GM18907 (cell line): ENCODE data around the gene FOXO1.

Experiments
- ATAC-seq: cut with Tn5 transposase; IDR thresholded peaks from one replicate; pipeline ENCODE4 v1.9.1; 2021; ENCODE audit warnings: mild to moderate bottlenecking, moderate library complexity; ENCODE audit not compliant: unreplicated experiment

Gene FOXO1

GRCh38 chr13:40640202-40640601 is 26.2 kb downstream of the FOXO1 start:
- ATAC-seq, result no peak

- no peak for ATAC-seq
Measured at GRCh38 chr13:40639221-40639681, 27.2 kb downstream of the FOXO1 start.

DNA sequence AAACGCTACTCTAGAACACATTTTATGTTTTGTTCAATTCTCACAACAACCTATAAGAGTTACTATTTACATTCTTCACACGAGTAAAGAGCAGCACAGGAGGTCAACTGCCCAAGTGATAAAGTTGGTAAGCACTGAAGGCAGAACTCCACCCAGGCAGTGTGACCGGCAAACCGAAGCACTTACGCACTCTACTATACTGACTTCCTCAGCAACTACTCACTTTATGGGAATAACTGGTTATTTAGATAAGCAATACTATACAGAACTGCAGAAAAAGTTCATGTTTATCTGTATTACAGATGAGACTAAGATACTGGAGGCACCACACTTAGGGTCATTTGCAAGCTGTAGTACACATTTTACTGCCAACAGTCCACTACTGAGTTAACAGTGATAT is 28.8 kb downstream of the FOXO1 start:
- peak; percentile 32 for ATAC-seq

- no peak for ATAC-seq
Measured at GRCh38 chr13:40635315-40635995, 31.0 kb downstream of the FOXO1 start.

DNA sequence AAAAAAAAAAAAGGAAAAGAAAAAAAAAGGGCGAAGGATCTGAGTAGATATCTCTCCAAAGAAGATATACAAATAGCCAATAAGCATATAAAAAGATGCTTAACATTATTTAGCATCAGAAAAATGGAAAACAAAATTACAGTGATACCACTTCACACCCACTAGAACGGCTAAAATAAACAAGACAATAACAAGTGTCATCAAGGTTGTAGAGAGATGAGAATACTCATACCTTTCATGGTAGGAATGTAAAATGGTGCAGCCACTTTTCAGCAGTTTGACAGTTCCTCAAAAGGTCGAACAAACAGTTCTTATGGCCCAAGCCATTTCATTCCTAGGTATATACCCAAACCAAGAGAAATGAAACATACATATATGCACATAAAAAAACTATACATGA is 33.5 kb downstream of the FOXO1 start:
- no peak for ATAC-seq

DNA sequence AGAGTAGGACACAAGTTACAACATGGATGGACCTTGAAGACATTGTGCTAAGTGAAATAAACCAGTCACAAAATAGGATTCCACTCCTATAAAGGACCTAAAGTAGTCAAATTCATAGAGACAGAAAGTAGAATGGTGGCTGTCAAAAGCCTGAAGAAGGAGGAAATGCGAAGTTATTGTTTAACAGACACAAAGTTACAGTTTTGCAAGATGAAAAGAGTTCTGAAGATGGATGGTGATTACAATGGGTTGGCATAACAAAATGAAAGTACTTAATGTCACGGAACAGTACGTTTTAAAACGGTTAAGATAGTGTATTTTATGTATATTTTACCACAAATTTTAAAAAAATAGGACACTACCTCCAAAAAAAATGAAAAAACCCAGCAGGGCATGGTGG is 34.8 kb downstream of the FOXO1 start:
- ATAC-seq, result peak; percentile 45

- ATAC-seq, result peak; percentile 74
Measured at GRCh38 chr13:40629678-40630384, 36.6 kb downstream of the FOXO1 start.

GRCh38 chr13:40626977-40627376 is 39.5 kb downstream of the FOXO1 start:
- ATAC-seq, result no peak

DNA sequence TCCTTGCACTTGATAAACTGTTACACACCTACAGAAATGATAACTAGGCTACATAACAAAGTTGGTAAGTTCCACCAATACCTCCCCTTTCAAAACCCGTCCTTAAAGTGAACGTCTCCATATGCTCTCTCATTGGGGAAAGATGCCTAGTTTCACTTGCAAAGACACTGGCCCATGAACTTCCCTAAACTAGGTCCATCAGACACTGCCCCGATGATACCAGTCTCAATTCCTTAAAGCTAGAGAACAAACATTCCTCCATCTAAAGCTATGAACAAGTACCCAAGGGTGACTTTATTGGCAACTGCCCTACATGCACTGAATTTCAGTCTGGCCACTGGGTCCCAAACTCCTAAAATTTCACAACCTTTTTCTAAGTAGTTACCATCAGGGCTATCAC is 39.9 kb downstream of the FOXO1 start:
- no peak for ATAC-seq

GRCh38 chr13:40624986-40625385 is 41.5 kb downstream of the FOXO1 start:
- ATAC-seq, result no peak

DNA sequence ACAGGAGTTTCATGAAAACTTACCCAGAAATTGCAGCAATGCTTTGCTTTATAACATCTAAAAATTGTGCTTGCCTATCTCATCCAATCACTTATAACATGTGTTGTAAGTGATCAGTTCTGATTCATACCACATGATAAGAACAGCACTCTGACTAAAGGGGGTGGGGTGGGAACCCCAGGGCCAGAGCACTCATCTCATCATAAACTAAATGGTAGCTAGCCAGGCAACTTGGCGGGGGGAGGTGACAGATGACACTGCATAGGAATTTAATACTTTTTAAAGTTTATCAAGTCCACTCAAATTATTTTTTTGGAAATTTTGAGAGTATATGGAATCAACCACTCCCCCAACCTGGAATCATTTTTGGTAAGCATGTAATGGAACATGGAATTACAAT is 42.1 kb downstream of the FOXO1 start:
- ATAC-seq, result no peak

DNA sequence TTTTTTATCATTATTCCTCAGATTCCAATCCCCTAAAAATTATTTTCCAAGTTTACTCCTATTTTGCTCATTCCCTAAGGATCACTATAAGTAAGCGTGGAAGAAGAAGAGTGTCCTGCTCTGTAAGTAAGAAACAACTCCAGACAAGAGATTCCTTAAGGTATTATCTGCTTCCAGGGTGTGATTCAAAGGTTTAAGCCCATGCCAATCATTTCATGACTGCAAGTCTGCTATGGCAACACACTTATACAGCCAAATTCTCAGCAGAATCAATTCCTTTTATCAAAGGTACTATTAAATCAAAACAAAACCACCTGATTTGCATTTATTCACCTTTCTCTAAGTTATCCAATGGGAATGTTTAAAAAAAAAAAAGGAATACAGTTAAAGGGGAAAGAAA is 43.7 kb downstream of the FOXO1 start:
- no peak for ATAC-seq

DNA sequence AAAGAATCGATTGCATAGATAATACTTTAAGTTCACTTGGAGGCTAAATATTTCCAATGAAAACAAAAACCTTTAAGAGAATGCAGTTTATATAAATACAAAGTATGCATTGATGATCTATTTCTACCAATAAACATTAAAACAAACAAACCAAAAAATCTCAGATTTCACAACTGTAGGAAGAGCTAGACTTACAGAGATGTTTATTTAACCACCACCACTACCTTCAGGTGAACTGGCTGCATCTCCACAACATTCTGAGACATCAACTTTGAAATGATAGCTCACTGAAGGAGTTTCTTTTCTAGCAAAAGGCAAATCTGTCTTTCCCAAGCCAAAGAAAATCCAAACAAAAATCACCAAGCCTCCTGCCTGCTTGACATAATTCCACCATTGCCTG is 44.2 kb downstream of the FOXO1 start:
- no peak for ATAC-seq

DNA sequence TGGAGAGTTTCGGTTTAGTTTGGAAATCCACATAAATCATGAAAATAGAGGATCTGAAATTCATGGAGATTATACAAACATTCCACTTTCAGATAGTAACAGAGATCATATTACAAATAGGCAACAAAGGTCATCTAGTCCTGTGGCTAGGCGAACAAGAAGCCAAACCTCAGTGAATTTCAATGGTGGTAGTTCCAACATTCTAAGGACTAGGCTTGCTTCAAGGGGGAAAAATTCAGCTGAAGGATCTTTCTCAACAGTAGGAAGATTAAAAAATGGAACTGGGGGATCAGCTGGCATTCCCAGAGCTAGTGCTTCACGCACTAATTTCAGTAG is 47.0 kb downstream of the FOXO1 start:
- no peak for ATAC-seq

DNA sequence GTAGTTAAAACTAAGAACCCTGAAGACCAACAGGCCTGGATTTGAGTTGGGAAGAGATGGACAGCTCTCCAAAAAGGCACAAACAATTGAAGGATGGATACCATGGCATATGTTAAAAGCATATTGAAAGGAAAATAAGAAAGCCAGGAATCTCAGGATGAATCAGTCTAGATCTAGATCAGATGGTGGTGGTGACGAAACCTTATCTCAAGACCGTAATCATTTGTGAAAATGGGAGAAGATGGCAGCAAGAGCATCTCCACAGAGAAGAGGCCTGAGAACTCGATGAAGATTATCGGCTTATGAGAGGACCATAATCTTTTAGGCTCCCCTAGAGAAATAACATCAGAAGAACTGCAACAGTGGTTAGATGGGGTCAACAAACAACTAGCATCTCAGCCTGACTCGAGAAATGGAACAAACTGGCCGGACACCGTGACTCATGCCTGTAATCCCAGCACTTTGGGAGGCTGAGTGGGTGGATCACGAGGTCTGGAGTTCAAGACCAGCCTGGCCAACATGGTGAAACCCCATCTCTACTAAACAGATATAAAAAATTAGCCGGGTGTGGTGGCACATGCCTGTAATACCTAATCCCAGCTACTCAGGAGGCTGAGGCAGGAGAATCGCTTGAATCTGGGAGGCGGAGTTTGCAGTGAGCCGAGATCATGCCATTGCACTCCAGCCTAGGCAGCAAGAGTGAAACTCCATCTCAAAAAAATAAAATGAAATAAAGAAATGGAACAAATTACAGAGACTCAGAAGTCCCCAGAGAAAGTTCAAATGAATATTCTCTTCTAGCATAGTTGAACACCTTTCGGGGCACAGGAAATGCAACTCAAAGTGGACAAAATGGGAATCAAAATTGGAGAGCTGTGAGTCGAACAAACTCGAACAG is 47.6 kb downstream of the FOXO1 start:
- ATAC-seq, result no peak

DNA sequence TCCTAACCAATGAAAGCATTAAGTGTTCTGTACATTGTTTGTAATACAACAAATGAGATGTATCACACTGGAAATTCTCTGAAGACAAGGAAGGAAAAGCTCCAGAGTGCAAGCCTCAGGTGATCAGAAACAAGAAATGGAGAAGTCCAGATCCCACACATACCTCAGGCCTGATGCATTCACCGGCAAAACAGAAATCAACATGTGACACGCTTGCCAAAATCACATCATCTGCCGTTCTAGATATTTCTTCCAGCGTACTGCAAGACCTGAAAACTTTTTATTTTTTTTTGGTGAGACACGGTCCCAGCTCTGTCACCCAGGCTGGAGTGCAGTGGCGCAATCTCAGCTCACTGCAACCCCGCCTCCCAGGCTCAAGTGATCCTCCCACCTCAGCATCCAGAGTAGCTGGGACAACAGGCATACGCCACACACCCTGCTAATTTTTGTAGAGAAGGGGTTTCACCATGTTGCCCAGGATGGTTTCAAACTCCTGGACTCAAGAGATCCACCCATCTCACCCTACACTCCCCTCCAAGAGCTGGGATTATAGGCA is 48.6 kb downstream of the FOXO1 start:
- no peak for ATAC-seq

- ATAC-seq, result no peak
Measured at GRCh38 chr13:40615619-40616018, 50.8 kb downstream of the FOXO1 start.

- no peak for ATAC-seq
Measured at GRCh38 chr13:40613914-40614313, 52.5 kb downstream of the FOXO1 start.

DNA sequence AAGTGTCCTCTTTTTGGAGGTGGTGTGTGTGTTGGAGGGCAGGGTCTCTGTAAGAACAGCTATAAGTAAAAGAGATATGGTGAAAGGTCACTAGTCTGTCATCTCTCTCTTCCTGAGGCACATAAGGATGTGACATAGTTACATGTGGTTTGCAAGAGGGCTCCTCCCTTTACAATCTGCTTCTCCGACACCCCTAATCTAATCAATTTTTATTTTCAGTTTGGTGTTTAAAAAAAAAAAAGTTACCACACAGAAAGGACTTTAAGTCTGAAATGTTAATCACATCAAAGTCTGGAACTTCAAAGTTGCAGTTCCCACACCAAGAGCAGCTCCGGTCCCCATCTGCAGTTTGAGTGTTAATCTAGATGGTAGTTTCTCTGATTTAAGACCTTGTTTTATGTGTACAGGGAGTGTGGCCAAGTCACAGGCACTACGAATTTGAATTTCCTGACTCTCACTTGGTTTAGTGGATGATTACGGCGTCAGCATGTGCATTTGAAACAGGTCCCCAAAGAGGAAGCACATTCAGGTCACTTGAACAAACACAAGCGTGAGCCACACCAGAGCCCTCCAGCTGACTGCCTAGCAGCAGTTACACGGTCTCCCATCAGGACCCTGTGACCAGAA is 53.1 kb downstream of the FOXO1 start:
- peak; percentile 81 for ATAC-seq

GRCh38 chr13:40612041-40612440 is 54.4 kb downstream of the FOXO1 start:
- ATAC-seq, result no peak

GRCh38 chr13:40611635-40612034 is 54.8 kb downstream of the FOXO1 start:
- no peak for ATAC-seq
